HT1080 (cell line): ENCODE measurements around the gene BOLA2. TPM values are rescaled to one million over a fixed set of nuclear protein-coding genes. Genes with fewer than 3 reads are reported as not detected.
"Not testable (repeated sequence)": the region's sequence is repeated elsewhere in the genome, so short reads cannot be mapped to it uniquely, and the experiment has no call there.

Source experiments
- DNase-seq: peaks from one replicate; pipeline ENCODE4 v3.0.0-alpha.2; 2015; ENCODE audit warnings: low read depth
- polyA plus RNA-seq, 2 experiments: library from polyadenylated mRNA; depleted of rRNA; stranded (reverse); fragments of >200 nt; gene quantifications; 2 replicates each; pipeline ENCODE4 v1.2.3, GENCODE V29; 2015
- small RNA-seq: library from RNA; depleted of rRNA; stranded (forward); fragments of <200 nt; gene quantifications from one replicate; pipeline ENCODE3, GENCODE V24; 2014
- total RNA-seq: library from RNA; depleted of rRNA; stranded (reverse); fragments of >200 nt; shearing (Covaris generic); gene quantifications from 2 replicates; pipeline ENCODE4 v1.2.3, GENCODE V29; 2014; rRNA removed

BOLA2 gene
- total RNA-seq = 52.1 and 63.2 TPM in 2 replicates
- polyA plus RNA-seq (2015; cell fraction: cytosol; rRNA removed) = 17.6 and 22.7 TPM in 2 replicates
- 8.2 and 9.7 TPM in 2 replicates for polyA plus RNA-seq (2015; cell fraction: nucleus; rRNA removed)

DNA sequence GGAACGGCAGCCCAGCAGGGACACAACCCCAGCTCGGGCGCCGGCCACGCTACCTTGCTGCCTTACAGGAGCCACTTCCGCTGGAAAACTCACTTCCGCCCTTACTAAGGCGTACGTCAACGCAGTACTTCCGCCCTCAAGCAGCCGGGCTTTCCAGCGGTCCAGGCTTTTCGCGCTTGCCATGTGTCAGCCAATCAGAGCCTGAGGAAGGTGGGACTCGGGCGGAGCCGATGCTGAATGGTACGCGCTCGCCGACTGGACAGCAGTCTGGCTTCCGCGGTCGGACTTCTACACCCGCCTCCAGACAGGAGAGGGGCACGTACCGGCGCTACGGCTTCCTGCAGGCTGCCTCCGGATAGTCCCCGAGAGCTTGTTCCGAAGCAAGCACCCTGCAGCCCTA is at the start of gene BOLA2, which contains the start of gene SLX1B:
BOLA2 (minus strand) TSS at position 83 of the 400 bp plus-strand sequence. CDS start 98 bp downstream, outside the sequence.
SLX1B (plus strand) TSS at position 265 of the 400 bp plus-strand sequence.
- not testable (repeated sequence) for DNase-seq

DNA sequence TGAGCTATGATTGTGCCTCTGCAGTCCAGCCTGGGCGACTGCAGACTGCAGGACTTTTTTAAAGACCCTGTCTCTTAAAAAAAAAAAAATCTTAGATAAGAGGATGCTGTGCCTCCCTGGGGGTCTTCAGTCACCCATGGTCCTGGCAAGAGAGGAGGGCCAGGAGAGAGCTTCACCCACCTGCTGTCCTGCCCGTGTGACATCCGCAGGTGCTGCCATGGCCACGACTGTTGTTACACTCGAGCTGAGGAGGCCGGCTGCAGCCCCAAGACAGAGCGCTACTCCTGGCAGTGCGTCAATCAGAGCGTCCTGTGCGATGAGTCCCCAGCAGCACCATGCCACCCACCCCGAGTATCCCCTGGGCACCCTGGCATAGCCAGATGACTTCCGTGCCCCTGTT is 28.1 kb upstream of the BOLA2 start:
- DNase-seq = not testable (repeated sequence)

DNA sequence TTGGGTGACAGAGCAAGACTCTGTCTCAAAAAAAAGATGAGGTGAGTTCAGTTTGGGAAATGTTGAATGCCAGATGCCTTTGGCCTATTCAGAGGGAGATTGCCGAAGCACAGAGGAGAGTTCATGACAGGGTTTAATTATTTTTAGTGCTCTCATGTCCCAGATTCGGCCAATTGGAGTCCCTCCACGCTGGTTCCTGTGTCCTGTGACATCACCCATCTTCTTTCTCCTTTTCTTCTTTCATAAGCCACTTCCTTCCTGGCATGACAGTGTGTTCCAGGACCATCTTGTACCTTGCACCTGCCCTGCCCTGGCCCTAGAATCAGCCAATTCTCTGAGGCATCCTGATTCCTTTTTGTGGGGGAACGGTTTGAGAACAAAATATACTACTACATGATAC is 17.9 kb upstream of the BOLA2 start:
- DNase-seq = not testable (repeated sequence)

DNA sequence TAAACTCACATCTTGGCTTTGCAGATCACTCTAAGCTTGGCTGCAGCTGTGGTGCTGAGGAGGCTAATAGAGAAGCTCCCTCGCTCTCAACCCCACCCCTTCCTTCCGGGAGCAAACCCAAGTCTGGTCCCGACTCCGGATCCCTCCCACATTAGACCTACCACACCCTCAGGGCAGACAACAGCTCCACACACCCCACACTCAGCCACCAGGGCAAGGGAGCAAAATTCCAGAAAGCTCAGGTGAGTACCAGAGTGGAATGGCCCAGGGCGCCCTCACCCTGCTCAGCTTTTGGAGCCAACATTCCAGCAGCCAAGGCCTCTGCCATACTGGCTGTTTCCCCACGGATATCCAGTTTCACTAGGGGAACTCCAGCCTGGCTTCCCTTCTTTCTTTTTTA is 15.5 kb upstream of the BOLA2 start:
- not testable (repeated sequence) for DNase-seq

DNA sequence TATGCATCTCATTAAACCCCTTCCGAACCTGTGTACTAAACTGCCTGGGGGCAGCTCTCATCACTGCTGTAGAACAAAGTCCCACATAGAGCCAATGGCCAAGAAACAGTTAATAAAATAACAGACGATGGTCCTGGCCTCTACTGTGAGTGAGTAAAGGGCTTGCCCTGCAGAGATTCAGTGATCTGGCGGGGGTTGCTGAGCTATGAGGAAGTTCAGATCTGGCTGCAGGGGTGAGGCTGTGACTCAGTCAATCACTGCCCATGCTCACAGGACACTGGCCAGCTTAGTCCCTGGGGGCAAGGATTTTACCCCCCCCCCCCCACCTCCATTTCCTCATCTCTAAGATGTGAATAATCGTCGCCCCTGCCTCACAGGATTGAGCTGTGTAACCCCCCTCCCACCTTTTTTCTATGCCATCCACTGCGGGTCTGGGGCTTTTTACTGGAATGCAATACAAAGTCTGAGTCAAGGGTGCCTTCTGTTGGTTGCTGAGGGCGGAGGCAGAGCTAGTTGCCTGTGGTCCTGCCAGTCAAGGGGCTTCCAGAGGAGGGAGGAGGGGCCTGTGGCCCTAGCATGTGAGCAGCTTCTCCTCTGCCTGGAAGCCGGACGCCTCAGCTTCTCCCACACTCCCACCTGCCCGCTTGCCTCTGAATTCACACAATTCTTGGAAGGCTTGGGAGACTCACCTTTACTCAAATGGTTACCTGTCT is 13.7 kb upstream of the BOLA2 start:
- DNase-seq = not testable (repeated sequence)

DNA sequence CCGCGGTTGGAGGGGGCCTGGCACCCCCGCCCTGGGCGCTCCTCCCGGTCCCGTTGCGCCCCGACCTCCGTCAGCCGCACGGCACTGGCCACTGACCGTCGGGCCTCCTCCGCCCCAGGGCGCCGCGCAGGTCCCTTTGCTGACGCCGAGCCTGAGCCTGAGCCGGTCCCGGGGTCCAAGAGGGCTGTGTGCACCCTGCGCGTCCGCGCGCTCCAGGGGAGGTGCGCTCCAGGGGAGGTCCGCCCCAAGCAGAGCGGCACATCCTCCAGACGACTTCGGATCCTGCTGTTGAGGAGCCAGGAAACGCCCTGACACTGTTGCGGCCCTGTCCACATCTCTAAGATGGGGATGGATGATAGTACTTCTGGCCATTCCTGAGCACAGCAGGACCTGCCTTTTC is 12.8 kb upstream of the BOLA2 start:
- DNase-seq = not testable (repeated sequence)

DNA sequence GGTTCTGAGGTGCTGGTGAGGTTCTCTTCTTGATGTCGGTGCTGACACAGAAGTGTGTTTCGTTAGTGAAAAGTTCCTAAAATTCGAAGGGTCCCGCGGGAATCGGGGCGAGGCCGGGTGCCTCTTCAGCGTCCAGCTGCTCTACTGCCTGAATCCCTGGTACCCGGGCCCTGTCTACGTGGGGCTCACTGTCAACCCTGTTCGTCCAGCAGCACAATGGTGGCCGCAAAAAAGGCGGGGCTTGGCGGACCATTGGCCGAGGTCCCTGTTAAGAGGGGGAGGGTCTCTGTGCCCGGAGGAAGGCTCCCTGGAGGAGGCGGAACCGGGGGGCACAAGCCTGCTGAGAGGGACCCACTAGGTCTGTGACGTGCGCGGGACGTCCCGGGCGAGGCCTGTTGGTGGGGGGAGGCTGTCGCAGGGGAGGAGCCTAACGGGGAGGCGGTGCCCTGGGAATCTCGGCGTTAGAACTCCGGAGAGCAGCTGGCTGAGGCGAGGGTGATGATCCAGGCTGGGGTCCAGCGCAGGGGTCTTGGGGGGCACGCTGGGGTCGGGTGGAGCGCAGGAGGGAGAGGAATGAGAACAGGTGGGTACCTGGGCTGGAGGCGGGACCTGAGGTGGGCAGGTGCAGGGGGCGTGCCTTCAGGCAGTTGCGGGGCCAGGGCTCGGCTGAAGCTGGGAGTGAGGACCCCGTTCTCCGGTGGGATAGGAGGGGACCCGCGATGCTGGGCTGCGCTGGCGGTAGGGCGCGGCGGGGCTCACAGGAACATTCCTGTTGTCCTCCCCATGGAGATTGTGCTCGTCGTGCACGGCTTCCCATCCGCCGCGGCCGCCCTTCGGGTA is 12.1 kb upstream of the BOLA2 start:
- not testable (repeated sequence) for DNase-seq

DNA sequence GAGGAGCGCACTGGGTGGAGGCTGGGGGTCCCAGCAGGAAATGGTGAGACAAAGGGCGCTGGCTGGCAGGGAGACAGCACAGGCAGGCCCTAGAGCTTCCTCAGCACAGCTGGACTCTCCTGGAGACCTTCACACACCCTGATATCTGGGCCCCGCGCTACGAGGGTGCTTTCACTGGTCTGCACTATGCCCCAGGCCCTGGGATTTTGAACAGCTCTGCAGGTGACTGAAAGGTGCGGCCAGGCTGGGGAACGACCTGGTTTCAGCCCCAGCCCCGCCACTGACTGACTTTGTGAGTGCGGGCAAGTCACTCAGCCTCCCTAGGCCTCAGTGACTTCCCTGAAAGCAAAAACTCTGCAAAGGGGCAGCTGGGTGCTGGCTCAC is 6.5 kb upstream of the BOLA2 start:
- not testable (repeated sequence) for DNase-seq

DNA sequence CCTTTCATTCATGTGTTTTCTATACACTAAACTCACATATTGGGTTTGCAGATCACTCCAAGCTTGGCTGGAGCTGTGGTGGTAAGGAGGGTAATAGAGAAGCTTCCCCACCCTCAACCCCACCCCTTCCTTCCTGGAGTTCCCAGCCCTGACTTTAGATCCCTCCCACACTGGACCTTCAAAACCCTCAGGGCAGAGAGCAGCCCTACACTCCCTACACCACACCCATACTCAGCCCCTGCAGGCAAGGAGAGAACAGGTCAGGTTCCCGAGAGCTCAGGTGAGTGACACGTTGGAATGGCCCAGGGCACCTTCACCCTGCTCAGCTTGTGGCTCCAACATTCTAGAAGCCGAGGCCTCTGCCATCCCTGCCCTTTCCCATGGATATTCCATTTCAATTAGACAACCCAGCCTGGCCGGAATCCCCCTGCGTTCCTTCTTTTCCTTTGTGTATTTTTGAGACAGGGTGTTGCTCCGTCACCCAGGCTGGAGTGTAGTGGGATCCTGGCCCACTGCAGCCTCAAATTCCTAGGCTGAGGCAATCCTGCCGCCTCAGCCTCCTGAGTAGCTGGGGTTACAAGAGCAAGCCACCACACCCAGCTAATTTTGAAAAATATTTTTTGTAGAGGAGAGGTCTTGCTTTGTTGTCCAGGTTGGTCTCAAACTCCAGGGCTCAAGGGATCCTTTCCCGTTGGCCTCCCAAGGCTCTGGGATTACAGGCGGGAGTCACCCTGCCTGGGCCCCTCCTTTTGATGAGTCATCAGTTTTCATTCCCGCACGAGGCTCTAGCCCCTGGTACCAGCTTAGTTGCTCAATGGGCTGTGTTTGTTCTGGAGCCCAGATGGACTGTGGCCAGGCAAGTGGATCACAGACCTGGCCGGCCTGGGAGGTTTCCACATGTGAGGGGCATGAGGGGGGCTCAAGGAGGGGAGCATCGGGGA is 5.8 kb upstream of the BOLA2 start, which contains the start of gene SULT1A4:
SULT1A4 (plus strand) TSS at position 208 of the 941 bp plus-strand sequence. CDS start 1,473 bp downstream, outside the sequence.
- not testable (repeated sequence) for DNase-seq

DNA sequence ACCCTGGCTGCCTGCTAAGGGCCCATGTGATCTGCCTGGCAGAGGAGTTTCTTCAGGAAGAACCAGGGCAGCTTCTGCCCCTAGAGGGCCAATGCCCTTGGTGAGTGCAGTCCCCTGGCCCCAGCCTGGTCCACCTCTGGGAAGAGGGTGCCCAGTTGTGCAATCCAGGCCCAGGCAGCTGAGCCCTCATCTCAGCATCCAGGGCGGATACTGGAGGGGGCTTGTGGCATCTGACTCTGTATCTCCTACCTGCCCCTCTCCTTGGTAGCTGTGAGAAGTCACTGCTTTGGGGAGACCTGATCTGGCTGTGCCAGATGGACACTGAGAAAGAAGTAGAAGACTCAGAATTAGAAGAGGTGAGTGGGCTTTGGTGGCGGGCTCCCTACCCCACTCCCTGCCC is 3.5 kb upstream of the BOLA2 start:
- not testable (repeated sequence) for DNase-seq

DNA sequence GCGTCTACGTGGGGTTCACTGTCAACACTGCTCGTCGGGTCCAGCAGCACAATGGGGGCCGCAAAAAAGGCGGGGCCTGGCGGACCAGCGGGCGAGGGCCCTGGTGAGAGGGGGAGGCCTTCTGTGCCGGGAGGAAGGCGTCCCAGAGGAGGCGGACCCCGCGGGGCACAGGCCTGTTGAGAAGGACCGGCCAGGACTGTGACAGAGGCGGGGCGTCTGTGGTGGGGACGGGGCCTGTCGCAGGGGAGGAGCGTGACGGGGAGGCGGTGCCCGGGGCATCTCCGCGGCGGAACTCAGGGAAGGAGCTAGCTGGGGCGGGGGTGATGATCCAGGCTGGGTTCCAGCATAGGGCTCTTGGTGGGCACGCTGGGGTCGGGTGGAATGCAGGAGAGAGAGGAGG is 677 bp upstream of the BOLA2 start:
- DNase-seq = not testable (repeated sequence)

DNA sequence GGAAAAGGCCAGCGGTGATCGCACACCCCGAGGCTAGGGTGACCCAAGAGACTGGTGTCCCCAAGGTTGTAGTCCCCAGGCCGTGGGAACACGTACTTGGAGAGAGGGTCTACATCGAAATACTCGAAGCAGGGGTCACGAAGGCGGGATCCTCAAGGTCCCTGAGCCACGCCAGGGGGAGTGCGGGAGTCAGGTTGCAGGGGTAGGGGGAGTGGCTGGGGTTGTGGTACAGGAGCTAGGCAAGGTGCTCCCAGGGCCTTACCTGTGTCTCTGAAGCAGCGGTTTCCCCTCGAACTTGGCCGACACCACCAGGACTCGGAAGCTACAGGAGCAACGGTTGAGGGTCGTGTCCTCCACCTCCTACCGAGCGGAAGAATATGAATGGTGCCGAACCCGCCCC is 397 bp downstream of the BOLA2 start:
- not testable (repeated sequence) for DNase-seq

DNA sequence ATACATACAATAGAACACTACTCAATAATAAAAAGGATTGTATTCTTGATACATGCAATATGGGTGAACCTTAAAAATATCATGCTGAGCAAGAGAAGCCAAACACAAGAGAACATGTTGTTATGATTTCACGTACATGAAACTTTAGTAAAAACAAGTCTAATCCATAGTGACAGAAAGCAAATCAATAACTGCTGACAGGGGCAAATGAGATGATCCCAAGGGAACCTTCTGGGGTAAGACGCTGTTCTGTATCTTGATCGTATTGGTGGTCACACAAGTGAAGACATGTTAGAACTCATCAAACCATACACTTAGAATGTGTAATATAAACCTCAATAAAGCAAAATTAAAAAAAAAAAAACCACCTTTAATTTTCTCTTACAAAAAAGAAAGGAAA is 28.8 kb downstream of the BOLA2 start:
- DNase-seq = not testable (repeated sequence)

DNA sequence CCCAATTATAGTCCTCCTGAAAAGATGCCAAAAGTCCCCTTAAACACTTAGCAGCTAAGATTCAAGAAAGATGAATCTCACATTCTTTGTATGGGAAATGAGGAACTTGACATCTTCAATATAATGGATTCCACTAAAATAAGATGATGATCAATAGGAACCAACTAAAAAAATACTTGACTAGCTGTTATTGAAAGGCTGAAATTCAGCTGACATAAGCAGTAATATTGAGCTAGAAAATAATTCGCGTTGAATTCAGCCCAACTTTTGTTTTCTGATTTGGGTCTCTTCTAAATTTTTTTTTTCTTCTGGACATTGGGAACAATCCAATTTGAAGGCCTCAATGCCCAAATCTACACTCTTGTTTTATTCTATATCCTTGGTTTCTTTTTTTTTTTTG is 30.6 kb downstream of the BOLA2 start:
- not testable (repeated sequence) for DNase-seq

DNA sequence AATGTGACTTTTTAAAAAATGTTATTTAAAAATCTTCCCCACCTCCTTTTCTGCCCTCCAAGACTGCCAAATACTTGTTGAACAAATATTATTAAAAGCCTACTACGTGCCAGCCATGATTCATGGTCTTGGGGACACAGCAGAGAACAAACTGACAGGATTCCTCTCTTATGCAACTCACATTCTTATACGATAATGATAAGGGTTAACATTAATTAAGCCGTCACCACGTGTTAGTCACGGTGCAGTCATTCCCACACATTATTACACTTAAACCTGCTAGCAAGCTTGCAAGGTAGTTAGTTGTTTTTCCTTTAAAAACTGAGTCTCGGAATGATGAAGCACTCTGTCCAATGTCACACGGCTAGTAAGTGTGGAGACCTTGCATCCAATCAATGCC is 48.9 kb downstream of the BOLA2 start:
- DNase-seq = not testable (repeated sequence)

Small RNA genes within 50 kb of the gene (small RNA-seq; reads per million reads assigned to genes)
- gene AC133555.2 = not detected

Other genes starting within 250 kb of the BOLA2 start
- 0.13 TPM in 1 of 2 replicates, not detected in the other for gene NPIPB11, start 47.6 kb downstream of the BOLA2 start, total RNA-seq
- gene SLX1B, start 182 bp upstream of the BOLA2 start, total RNA-seq = 50.7 and 55.1 TPM in 2 replicates
- gene SULT1A4, start 5.6 kb upstream of the BOLA2 start, total RNA-seq = 2.0 and 5.5 TPM in 2 replicates
- 3.6 and 6.3 TPM in 2 replicates for gene NPIPB12, start 52.1 kb upstream of the BOLA2 start, total RNA-seq
- gene SPN, start 208.9 kb upstream of the BOLA2 start, total RNA-seq = 4.1 TPM in 2 replicates
- 1.8 and 2.3 TPM in 2 replicates for gene QPRT, start 224.8 kb upstream of the BOLA2 start, total RNA-seq